ENCODE measurements around the gene TMEM121.

DNA sequence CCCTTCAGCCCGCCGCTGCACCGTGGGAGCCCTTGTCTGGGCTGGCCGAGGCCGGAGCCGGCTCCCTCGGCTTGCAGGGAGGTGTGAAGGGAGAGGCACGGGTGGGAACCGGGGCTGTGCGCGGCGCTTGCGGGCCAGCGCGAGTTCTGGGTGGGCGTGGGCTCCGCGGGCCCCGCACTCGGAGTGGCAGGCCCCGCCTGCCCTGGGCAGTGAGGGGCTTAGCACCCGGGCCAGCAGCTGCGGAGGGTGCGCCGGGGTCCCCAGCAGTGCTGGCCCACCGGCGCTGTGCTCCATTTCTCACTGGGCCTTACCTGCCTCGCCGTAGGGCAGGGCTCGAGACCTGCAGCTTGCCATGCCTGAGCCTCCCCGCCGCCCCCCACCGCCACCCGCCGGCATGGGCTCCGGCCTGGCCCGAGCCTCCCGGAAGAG lies 21.4 kb downstream of the TMEM121 start:
- TF ChIP-seq POLR2AphosphoS5 (IDR thresholded peaks at IDR 0.05), result no peak
- TF ChIP-seq, protein P1, sequence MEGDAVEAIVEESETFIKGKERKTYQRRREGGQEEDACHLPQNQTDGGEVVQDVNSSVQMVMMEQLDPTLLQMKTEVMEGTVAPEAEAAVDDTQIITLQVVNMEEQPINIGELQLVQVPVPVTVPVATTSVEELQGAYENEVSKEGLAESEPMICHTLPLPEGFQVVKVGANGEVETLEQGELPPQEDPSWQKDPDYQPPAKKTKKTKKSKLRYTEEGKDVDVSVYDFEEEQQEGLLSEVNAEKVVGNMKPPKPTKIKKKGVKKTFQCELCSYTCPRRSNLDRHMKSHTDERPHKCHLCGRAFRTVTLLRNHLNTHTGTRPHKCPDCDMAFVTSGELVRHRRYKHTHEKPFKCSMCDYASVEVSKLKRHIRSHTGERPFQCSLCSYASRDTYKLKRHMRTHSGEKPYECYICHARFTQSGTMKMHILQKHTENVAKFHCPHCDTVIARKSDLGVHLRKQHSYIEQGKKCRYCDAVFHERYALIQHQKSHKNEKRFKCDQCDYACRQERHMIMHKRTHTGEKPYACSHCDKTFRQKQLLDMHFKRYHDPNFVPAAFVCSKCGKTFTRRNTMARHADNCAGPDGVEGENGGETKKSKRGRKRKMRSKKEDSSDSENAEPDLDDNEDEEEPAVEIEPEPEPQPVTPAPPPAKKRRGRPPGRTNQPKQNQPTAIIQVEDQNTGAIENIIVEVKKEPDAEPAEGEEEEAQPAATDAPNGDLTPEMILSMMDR (IDR thresholded peaks at IDR 0.05), result no peak
- no peak for TF ChIP-seq POLR2A (IDR thresholded peaks at IDR 0.05)
- no peak for TF ChIP-seq EP300 (IDR thresholded peaks at IDR 0.05)
